ENCODE measurements around the gene RNF123. TPM values are rescaled to one million over a fixed set of nuclear protein-coding genes. Genes with fewer than 3 reads are reported as not detected.

RNF123 gene
- total RNA-seq, 1 donor from 2014 or later, result 33.1 TPM

- H3K9me3 ChIP-seq, result no peaks in the 10 kb centered on the region
- intact Hi-C loops (cut with DNase I), result loop anchor here (1.0 to 10.0 kb wide), 4 partner anchors 35 to 131 kb away; partner anchors contain the start of genes APEH, IP6K1, MST1 and RNF123
- TF ChIP-seq CTCF (IDR thresholded peaks at IDR 0.05), result no peak
- peaks cover 23 to 54% of the 10 kb centered on the region in 2 donors for H3K36me3 ChIP-seq
- H3K27ac ChIP-seq, result peak within 1 kb of the TSS; percentile 93 to 97
- H3K27me3 ChIP-seq, result no peaks in the 10 kb centered on the region
- peaks cover 16 to 20% of the 10 kb centered on the region in 2 donors for H3K4me1 ChIP-seq
- peak within 1 kb of the TSS; percentile 86 to 98 for H3K4me3 ChIP-seq
- peak; percentile 92 to 97 for DNase-seq (ENCODE audit: low spot score in 2 of 2)
Observed at GRCh38 chr3:49723628-49724551, 34.5 kb downstream of the RNF123 start, which contains the start of gene GMPPB. Gene GMPPB, minus strand, starts transcription at chr3:49723951. Its CDS starts 225 bp downstream, at chr3:49723726.

- Histone ChIP-seq H3K36me3 (peaks cover 23 to 54% of the 10 kb centered on the region in 2 donors), H3K4me3 (peak overlapping the region; percentile 86 to 98), H3K9me3 (no peaks in the 10 kb centered on the region), H3K27me3 (no peaks in the 10 kb centered on the region), H3K27ac (peak overlapping the region; percentile 89 to 97), H3K4me1 (peaks cover 14 to 17% of the 10 kb centered on the region in 2 donors)
- TF ChIP-seq CTCF (IDR thresholded peaks at IDR 0.05), result no peak
- intact Hi-C loops (cut with DNase I), result loop anchor here (1.0 to 10.0 kb wide), 3 partner anchors 50 to 130 kb away; partner anchors contain the start of genes APEH, IP6K1 and TRAIP
- no peak for DNase-seq (ENCODE audit: low spot score in 2 of 2)
Observed at GRCh38 chr3:49724586-49724985, 35.2 kb downstream of the RNF123 start.

DNA sequence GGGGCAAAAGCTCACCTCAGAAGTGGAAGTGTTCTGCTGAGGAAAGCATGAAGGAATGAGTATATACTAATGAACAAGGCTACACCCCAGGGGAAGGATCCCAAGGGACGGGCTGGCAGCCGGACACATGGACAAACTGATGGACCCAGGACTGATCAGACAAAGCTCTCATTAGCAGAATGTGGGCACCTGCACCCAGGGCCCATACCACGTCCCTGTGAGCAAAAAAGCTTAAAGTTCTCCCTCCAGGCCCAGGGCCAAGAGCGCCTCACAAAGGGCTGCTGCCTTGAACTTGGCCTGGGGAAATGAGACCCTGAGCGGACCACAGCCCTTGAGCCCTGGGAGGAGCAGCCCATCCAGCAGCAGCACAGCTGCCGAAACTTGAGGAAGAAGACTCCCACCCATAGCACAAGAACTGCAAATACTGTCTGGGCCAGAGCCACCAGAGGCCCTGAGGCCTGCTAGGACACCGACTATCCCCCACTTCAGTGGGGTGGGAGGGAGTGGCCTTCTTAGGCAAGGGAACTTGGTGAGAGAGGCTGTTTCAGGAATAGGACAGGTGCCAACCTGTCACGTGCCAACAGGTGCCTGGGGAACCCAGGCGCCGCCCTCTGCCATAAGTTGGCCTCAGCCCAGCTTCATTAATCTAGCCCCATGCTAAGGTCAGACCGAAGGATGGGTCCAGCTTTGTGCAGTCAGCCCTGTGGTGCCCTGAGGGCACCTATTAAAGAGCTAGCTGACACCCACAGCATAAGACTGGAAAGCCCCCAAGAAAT, 36.7 kb downstream of the RNF123 start:
- no peaks in the 10 kb centered on the region for H3K27me3 ChIP-seq
- TF ChIP-seq CTCF (IDR thresholded peaks at IDR 0.05), result no peak
- no peak overlapping the region for H3K4me3 ChIP-seq
- no peaks in the 10 kb centered on the region for H3K9me3 ChIP-seq
- intact Hi-C loops (cut with DNase I), result loop anchor here (10.0 kb wide), 1 partner anchor 129 kb away; the partner anchor contains the start of gene TRAIP
- H3K4me1 ChIP-seq, result peaks cover 14 to 17% of the 10 kb centered on the region in 2 donors
- peak overlapping the region; percentile 89 to 97 for H3K27ac ChIP-seq
- H3K36me3 ChIP-seq, result peaks cover 34 to 58% of the 10 kb centered on the region in 2 donors
- no peak for DNase-seq (ENCODE audit: low spot score in 2 of 2)

- TF ChIP-seq CTCF (IDR thresholded peaks at IDR 0.05), result no peak
- Histone ChIP-seq H3K9me3 (no peaks in the 10 kb centered on the region), H3K36me3 (peaks cover 39 to 58% of the 10 kb centered on the region in 2 donors), H3K27me3 (no peaks in the 10 kb centered on the region), H3K4me3 (no peak overlapping the region), H3K27ac (no peak overlapping the region), H3K4me1 (peaks cover 14% of the 10 kb centered on the region in 2 donors)
- no peak for DNase-seq (ENCODE audit: low spot score in 2 of 2)
- intact Hi-C loops (cut with DNase I), result loop anchor here (10.0 kb wide), 1 partner anchor 127 kb away; the partner anchor contains the start of gene TRAIP
Observed at GRCh38 chr3:49727154-49727923, 38.0 kb downstream of the RNF123 start.
